D341Med (cell line): ENCODE results near the gene DDR2.

Experiments used
- DNase-seq: peaks from one replicate; pipeline ENCODE4 v3.0.0; 2012; ENCODE audit warnings: low spot score

Gene DDR2

DNA sequence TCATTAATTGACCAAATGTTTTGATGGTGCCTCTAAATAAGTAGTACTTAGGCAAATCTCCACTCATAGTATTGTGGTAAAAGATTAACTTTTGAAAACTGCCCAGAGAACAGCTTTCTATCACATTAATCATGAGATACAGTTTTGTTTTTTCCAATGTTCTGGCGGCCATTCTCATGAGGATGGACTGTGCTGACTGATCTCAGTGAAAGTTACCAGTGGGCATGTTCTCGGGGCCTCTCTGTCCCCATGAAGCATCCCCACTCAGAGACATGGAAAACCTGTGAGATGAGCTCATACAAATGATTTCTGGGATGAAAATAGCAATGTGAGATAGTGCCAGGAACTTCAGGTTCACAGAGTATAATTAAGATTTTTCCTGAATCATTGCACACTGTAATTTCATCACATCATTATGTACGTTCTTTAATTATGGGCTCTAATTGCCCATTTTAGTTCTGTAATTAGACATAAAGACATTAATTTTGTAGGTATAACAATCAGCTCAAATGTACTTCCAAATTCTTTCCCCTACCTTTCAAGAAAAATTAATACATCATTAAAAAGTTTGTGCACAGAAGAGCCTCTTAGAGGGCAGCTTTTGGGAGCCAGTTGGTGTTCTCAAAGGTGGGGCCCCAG is 40.5 kb downstream of the DDR2 start:
- no peak for DNase-seq

DNA sequence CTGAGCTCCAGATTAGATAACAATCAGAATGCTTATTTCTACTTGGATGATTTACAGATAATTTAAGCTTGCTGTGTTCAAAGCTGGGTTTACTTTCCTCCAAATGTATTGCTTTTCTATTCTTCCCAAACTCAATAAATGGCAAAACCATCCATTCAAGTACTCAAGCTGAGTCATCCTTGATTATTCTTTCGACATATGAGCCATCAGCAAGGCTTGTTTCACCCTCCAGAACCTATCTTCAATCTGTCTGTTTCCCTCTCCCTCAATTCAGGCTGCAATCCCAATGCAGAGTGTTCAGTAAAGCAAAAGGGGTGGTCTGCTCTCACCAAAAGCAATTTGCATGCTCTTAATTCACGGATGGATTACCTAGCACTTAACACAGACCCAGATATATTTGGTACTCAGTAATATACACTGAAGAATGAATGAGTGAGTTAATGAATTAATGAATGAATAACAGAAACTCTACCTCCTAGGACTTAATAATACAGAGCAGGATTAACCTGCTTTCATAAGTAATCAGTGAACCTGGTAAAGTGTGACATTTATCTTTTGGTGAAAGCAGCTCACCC is 41.9 kb downstream of the DDR2 start:
- no peak for DNase-seq

DNA sequence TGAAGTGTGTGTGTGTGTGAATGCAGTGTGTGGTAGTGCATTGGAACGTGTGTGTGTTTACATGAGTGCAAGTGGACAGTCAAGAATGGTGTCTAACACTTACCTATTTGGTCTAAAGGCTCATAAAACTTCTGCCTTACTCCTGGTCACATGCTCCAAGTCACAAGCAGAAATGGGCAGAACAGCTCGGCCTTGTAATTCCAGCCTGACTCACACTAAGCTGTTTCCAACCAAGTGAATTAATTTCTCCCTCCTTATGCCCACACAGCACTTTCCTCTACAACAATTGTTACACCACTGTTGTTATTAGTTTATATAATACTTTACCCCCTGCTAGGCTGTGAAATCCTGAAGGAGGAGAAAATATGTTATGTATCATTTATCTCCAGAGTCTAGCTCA is 43.8 kb downstream of the DDR2 start:
- no peak for DNase-seq

DNA sequence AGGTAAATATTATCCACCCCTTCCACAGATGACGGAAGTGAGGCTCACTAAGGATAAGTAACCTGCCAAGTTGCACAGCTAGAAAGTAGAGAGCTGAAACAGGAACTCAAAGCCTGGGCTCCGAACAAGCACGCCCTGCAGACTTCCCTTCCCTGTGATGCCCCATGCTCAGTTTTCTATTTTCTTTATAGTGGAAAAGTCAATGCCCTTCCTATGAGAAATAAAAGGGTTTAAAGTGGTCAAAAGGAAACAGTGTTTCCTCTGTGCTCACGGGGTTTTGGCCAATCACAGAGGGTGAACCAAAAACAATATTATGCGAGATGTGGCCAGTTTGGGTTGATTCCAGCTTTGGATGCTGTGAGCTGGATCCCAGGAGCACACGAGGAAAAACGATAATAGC is 44.5 kb downstream of the DDR2 start:
- DNase-seq: no peak

DNA sequence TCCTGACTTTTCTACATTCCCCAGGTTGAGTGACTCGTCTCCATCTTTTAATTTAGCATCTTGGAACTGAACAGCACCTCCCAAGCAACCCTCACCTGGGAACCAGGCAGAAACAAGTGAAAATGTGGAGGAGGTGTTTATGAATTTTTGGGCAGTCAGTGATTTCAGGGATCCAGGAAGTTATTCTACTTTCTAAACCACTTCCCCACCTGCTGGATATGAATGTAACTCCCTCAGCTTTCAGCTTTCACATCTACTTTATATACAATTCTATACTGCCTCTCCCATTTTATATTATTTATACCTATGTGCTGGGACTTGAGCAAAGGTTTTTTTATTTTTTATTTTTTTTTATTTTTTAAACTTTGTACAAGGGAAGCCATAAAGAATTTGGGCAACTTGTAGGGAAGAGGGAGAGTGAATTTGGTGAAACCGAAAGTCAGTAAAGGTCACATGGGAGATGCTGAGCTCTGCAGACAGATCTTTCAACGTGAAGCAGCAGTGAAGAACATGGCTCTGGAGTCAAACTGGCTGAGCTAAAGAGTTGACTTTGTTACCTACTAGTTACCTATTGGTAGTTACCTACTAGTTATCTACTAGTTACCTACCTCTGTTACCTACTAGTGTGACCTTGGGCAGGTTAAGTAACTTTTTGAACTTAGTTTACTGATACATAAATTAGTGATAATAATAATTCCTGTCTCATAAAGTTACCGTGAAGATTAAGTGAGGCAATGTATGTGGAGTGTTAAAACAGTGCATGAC is 45.5 kb downstream of the DDR2 start:
- no peak for DNase-seq

DNA sequence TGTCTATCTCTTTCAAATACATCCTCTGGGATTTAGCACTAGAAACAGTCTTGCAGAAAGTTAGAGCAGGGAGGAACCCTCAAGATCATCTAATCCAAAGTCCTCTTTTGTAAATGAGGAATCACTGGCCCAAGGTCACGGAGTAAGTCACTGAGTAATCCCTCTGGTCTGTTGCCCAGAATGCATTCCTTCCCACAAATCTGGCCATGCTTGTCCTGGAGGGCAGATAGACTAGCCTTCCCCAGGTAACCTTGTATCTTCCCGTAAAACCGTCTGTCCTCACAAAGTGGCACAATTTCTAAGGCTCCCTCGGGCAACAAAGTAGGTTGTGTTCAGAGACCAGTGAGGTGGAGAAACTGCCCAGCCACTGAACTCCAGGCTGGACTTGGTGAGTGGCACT is 46.2 kb downstream of the DDR2 start:
- DNase-seq: no peak

DNA sequence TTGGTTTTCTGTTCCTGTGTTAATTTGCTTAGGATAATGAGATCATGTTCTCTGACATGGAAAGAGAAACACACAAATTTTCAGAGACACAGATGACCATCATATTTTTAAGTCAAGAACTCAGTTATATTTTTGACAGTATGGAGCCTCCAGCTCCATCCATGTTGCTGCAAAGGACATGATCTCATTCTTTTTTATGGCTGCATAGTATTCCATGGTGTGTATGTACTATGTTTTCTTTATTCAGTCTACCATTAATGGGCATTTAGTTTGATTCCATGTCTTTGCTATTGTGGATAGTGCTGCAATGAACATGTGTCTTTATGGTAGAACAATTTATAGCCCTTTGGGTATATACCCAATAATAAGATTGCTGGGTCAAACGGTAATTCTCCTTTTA is 47.0 kb downstream of the DDR2 start:
- no peak for DNase-seq

DNA sequence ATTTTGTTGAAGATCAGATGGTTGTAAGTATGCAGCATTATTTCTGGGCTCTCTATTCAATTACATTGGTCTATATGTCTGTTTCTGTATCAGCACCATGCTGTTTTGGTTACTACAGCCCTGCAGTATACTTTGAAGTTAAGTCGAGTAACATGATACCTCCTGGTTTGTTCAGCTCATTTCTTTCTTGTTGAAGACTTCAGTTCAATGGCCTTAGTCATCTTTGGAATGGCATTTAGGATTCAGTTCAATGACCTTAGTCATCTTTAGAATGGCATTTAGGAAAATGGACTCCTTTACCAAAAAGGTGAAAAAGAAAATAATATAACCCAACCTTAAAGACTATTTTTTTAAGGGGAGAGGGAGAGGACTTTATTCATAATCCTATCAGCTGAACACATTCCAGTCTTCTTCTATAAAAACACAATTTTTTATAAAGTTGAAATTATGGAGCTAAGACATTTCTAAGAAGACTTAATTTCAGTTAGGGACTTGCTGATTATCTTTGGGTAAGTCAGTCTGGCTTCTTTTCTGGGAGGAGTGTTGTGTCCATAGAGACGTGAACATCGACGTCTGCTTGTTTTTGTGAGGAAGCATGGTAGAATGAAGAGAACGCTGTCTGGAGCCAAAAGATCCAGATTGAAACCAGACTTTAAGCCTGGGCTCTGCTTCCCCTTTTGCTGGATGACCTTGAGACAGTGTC is 48.3 kb downstream of the DDR2 start:
- no peak for DNase-seq

DNA sequence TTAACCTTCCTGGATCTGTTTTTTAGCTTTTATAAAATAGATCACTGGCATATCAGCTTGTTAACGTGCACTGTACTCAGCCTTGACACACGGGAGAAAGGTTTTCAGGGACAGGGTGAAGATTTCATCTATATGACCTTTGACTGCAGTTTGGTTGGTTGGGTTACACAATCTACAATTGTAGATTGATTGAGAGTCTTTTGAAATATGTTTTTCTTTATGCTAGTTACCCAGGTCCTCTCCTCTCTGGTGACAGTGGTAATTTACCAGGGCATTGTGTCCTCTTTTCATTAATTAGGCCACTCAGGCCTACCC is 48.8 kb downstream of the DDR2 start:
- DNase-seq: no peak

DNA sequence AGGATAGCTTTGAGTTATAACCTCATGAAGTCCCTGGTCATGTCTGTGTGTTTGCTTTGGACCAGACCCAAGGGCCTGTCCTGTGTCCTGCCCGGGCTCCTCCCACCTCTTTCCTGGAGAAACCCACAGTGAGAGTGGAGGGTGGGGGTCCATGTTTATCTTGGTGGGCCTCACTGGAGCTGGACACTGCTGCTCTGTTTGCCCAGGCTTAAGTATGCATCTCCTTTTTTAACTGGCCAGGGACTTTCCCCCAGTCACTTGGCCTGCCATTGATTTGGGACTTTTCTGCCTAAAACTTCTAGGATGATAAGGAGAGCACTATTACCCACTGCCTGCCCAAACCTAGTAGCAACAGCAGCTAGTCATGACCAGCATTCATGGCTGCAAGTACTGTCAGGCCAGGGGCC is 49.8 kb downstream of the DDR2 start:
- no peak for DNase-seq

DNA sequence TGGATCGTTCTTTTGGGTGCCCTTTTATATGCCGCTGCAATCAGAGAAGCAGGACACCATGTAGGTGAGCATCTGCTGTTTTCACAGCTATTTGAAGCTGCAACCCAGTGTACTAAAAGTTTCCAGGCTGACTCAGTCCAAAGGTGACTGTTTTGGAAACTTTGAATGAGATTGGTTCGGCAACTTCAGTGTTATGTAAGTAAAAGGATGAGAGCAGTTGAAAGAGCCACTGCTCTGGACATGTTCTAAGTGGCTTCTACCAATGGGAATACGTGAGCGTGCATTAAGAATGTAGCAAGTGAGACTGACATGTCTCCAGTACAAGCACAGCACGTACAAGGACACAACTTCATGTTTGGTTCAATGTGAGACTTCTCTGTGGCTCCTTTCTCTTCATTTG is 55.6 kb downstream of the DDR2 start:
- no peak for DNase-seq

DNA sequence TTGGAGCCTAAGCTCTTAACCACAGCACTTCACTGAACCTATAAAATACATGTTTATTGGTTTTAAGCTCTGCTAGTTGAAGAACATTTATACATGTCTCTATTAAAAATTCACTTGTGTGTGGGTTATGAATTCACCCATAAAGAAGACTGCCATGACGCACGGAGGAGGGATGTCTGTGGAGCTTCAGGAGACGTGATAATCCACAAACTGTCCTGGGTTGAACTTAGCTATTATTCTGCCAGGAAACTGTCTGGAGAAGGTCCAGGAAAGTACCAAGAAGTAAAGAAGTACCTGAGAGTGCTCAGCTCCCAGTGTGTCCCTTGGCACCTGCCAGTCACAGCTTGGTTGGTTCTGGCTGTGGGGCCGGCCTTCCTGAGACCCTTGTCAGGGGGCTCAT is 56.3 kb downstream of the DDR2 start:
- no peak for DNase-seq

DNA sequence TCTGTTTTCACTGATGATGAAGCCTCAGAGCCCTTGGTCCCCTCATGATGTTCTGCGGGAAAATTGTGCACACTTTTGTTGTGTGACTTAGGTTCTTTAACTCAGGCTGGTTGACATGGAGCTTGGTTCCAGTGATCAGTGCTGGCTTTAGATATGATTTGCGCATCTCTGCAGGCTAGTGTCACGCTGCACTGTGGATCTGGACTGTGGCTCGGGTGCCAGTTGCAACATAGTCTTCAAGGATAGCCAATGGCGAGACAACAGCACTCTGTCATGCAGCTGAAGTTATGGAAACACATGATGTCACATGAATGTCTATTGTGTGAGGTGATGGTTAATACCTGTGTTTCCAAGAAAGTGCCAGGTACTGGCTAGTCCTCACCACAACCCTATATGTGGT is 56.7 kb downstream of the DDR2 start:
- no peak for DNase-seq

DNA sequence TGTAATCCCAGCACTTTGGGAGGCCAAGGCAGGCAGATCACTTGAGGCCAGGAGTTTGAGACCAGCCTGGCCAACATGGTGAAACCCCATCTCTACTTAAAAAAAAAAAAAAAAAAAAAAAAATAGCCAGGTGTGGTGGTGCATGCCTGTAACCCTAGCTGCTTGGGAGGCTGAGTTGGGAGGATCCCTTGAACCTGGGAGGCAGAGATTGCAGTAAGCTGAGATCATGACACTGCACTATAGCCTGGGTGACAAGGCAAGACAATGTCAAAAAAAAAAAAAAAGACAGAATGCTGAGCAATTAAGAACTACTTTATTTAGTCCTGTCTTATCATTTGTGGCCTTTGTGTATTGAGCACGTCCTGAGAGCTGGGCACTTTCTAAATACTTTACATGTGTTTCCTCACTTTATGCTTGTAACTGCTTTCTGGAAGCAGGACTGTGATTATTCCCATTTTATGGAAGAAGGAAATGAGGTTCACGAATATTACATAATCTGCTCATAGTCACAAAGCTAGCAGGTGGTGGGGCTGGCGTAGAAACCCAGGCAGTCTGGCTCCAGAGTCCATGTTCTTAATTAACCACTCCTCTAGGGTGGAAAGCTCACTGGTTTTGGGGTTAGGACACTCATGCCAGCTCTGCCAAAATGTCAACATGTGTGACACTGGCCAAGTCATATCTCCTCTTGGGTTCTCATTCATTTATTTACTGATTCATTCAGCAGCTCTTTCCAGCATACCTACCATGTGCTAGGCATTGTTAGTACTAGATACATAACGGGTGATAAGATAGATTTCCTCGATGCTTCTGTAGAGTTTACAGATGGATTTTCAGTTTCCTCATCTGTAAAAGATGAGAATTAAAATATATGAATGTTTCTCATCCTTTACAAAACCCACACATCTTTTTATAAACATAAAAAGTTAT is 57.7 kb downstream of the DDR2 start:
- DNase-seq: no peak

DNA sequence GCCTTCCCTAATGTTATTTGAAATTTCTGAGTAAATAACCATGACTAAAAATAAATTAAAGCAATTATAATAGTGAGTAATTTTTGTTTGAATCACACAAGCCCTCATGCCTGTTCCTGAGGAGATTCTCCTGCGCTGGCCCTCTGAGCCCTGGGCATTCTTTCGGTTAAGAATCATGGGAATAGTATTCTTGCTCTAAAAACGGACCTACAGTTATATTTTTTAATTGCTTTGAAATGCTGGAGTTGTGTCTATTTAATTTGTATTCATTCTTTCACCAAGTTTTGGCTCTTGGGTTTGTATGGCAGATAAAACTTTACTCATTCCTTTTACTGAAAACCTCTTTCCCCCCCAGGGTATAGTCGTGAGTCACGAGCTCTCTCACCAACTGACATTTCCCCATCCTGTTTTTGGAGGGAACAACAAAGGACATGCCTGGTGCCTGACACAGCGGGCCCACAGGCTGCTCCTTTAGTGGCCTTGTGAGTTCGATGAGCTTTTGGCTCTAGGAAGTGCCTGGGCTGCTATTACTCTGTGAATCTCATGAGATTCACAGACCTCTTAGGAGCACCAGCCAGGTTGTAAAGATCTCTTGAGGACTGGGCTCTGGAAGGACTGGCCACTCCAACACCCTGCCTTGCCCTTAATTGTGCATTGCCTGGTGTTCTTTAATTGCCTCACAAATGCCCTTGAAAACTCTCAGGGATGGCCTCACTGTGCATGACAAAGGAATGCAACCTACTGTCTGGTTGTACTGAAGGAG is 58.6 kb downstream of the DDR2 start:
- DNase-seq: no peak

DNA sequence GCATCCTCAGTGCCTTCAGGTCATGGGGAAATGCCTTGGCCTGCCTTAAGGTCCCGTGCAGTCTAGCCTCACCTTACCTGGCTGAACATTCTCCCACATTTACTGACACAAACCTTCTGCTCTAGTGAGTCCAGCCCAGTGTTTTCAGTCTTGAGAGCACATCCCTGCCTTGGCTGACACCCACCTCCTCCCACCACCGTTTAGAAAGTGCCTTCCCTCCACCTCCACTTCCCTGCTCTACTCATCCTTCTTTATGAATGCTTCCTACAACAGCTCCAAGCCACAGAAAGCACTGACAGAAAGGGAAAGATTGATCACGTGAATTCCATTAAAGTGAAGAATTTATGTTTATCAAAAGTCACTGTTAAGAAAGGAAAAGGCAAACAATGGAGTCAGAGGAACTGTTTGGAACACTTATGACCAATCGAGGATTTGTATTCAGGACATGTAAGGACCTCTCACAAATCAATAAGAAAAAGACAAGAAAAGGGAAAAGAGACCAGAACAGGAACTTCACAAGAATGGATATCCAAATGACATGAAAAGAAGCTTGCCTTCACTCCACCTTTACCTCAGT is 59.8 kb downstream of the DDR2 start:
- DNase-seq: no peak

DNA sequence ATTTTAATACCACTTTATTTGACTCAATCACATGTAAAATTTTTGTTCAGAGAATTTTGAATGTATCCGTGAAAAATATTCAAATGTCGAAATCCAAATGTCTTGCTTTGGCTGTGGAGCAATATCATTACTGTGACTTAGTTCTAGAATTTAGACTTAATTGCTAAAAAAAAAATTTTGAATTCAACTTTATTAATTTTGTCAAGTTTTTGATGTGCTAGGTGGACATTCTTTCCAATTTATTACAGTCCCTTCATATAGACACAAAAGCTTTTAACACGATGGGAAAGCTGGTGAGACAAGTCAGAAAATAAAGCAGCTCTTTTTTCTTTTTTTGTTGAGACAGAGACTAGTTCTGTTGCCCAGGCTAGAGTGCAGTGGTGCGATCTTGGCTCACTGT is 62.6 kb downstream of the DDR2 start:
- no peak for DNase-seq

DNA sequence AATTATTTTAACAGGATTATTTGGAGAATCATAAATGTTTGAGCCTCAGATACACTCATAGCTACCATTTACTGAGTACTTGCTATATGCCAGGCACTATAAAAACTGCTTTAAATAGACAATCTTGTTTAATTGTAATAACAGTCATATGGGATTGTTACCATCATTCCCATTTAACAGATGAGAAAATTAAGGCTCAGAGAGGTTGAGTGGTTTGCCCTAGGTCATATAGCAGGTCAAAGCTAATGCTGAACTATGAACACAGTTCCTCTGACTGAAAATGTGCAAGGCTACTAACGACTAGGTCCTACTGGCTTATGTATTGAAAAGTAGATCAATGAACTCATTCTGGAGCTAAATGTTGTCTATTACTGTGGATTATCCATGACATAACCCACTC is 63.4 kb downstream of the DDR2 start:
- DNase-seq: no peak

DNA sequence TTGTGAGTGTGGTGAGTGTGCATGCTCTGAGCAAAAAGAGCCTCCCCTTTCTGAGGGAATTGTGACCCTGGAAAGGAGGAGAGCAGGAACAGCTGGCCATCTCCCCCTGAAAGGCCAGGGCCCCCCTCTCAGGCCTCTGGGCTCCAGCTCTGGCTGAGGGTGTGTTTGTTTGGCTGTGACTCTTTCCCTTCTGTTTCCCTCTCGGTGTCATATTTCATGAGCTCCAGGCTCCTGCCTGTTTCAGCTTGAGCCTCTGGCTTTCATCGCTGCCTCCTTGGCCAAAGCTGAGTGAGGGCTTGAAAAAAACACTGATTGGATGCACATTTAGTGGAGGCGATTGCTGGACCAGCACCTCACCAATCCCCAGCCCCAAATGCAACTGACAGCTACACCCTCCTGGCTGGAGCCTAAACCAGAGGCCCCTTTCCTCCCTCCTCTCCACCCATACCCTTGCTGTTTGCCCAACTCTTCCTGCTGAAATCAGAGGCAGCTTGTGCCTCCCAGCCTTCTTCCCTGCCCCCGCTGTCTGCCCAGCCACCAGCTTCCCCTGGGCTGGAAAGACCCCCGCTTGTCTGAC is 64.1 kb downstream of the DDR2 start:
- DNase-seq: peak; percentile 71

DNA sequence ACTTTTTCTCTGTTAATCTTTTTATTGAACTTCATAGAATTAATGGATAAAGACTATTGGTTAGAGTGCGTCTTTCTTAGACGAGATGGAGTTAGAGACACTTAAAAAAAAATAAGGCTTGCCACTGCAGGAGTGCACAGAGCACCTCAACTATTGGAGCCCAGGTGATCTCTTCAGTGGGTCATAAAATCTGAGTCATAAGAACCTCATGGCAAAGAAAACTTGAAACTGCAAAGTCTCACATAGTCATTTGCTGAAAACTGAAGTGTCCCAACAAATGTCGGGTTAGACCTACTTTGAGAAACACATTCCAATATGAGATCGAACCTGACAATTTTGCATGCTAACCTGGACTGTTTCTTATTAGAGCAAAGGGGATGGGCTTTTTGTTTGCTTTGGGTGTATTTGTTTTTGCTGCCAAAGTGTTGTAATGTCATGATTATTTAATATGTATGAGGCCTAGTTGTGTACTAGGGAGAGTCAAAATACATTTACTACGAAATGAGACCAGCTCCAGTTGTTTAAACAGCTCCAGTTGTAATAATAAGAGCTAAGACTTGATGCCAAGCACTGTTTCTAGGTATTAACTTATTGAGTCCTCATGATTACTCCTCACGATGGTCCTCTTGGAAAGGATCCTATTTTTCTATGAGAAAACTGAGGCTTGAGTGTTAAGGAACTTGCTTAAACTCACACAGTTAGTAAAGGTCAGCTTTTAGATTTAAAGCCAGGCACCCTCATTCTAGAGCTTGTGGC is 65.1 kb downstream of the DDR2 start:
- no peak for DNase-seq
